Measurements from ENCODE around the gene CDCA8. TPM values are rescaled to one million over a fixed set of nuclear protein-coding genes. Genes with fewer than 3 reads are reported as not detected.
A peak's percentile ranks its signal among the peaks of the same experiment; 100 is the strongest.

Gene CDCA8
- 1.3 TPM for total RNA-seq
- polyA plus RNA-seq: 1 to 10 TPM; 2.5 to 3.7 (median 3.1) TPM

GRCh38 chr1:37692078-37692833 lies at the start of gene CDCA8:
Gene CDCA8 (plus strand): TSS chr1:37692516. CDS start chr1:37692691, 175 bp downstream.
- DNase-seq (peak; percentile 98 to 99 (median 99)), ATAC-seq (ENCODE audit: low read depth in 2 of 2) (peak; percentile 88 to 93)
- Mint-ChIP-seq H3K4me1 (peaks cover 17 to 46% (median 35%) of the 10 kb centered on the region in 4 donors), H3K4me3 (peak within 1 kb of the TSS; percentile 93 to 100 (median 94)), H3K27me3 (no peaks in the 10 kb centered on the region), H3K27ac (peak within 1 kb of the TSS; percentile 79 to 96 (median 95)), H3K9me3 (no peaks in the 10 kb centered on the region), H3K36me3 (peaks cover 8% of the 10 kb centered on the region)
- H3K4me1 ChIP-seq (ENCODE audit: control insufficient read depth, insufficient read depth, low read length, poor library complexity, severe bottlenecking): peaks cover 31% of the 10 kb centered on the region
- peak within 1 kb of the TSS; percentile 87 for H3K4me3 ChIP-seq (ENCODE audit: low read depth, low read length)
- no peaks in the 10 kb centered on the region for H3K9me3 ChIP-seq (ENCODE audit: control insufficient read depth in 2 of 2, low read length in 2 of 2)
- peak within 1 kb of the TSS; percentile 66 for H3K27ac ChIP-seq (ENCODE audit: insufficient read depth, low read length, poor library complexity, severe bottlenecking)
- no peaks in the 10 kb centered on the region for H3K27me3 ChIP-seq (ENCODE audit: control insufficient read depth, insufficient read depth, low read length)
- H3K36me3 ChIP-seq (ENCODE audit: control insufficient read depth, insufficient read depth, low read length): no peaks in the 10 kb centered on the region

- no peaks in the 10 kb centered on the region for H3K36me3 Mint-ChIP-seq
- no peaks in the 10 kb centered on the region for H3K4me1 ChIP-seq (ENCODE audit: control insufficient read depth, insufficient read depth, low read length, poor library complexity, severe bottlenecking)
- no peak overlapping the region for H3K4me3 Mint-ChIP-seq
- no peaks in the 10 kb centered on the region for H3K36me3 ChIP-seq (ENCODE audit: control insufficient read depth, insufficient read depth, low read length)
- H3K27me3 Mint-ChIP-seq: peaks cover 16% of the 10 kb centered on the region
- H3K4me3 ChIP-seq (ENCODE audit: low read depth, low read length): no peak overlapping the region
- H3K9me3 Mint-ChIP-seq: peaks cover 0 to 2% (median 0%) of the 10 kb centered on the region in 7 donors
- no peak for DNase-seq
- no peak overlapping the region for H3K27ac ChIP-seq (ENCODE audit: insufficient read depth, low read length, poor library complexity, severe bottlenecking)
- H3K4me1 Mint-ChIP-seq: no peaks in the 10 kb centered on the region
- H3K27ac Mint-ChIP-seq: no peak overlapping the region
- peaks cover 3 to 4% of the 10 kb centered on the region in 2 experiments for H3K9me3 ChIP-seq (ENCODE audit: control insufficient read depth in 2 of 2, low read length in 2 of 2)
- peaks cover 7% of the 10 kb centered on the region for H3K27me3 ChIP-seq (ENCODE audit: control insufficient read depth, insufficient read depth, low read length)
- ATAC-seq (ENCODE audit: low read depth in 2 of 2): no peak
These were observed 45.0 kb upstream of the CDCA8 start for GRCh38 chr1:37647281-37647680.

GRCh38 chr1:37650173-37650572 lies 42.1 kb upstream of the CDCA8 start:
- Histone ChIP-seq H3K27me3 (ENCODE audit: control insufficient read depth, insufficient read depth, low read length) (peaks cover 2% of the 10 kb centered on the region), H3K9me3 (ENCODE audit: control insufficient read depth in 2 of 2, low read length in 2 of 2) (no peaks in the 10 kb centered on the region), H3K36me3 (ENCODE audit: control insufficient read depth, insufficient read depth, low read length) (no peaks in the 10 kb centered on the region), H3K4me1 (ENCODE audit: control insufficient read depth, insufficient read depth, low read length, poor library complexity, severe bottlenecking) (no peaks in the 10 kb centered on the region), H3K27ac (ENCODE audit: insufficient read depth, low read length, poor library complexity, severe bottlenecking) (no peak overlapping the region), H3K4me3 (ENCODE audit: low read depth, low read length) (no peak overlapping the region)
- Mint-ChIP-seq H3K27me3 (peaks cover 8% of the 10 kb centered on the region), H3K9me3 (no peaks in the 10 kb centered on the region), H3K27ac (no peak overlapping the region), H3K4me1 (no peaks in the 10 kb centered on the region), H3K4me3 (no peak overlapping the region), H3K36me3 (no peaks in the 10 kb centered on the region)
- no peak for DNase-seq
- ATAC-seq (ENCODE audit: low read depth in 2 of 2): no peak

- DNase-seq: no peak
- ATAC-seq (ENCODE audit: low read depth in 2 of 2): no peak
- no peak overlapping the region for H3K4me3 Mint-ChIP-seq
- no peak overlapping the region for H3K27ac Mint-ChIP-seq
- H3K9me3 ChIP-seq (ENCODE audit: control insufficient read depth in 2 of 2, low read length in 2 of 2): no peaks in the 10 kb centered on the region
- no peaks in the 10 kb centered on the region for H3K9me3 Mint-ChIP-seq
- H3K4me1 Mint-ChIP-seq: no peaks in the 10 kb centered on the region
- H3K27me3 ChIP-seq (ENCODE audit: control insufficient read depth, insufficient read depth, low read length): peaks cover 2% of the 10 kb centered on the region
- peaks cover 13% of the 10 kb centered on the region for H3K27me3 Mint-ChIP-seq
- H3K4me3 ChIP-seq (ENCODE audit: low read depth, low read length): no peak overlapping the region
- no peak overlapping the region for H3K27ac ChIP-seq (ENCODE audit: insufficient read depth, low read length, poor library complexity, severe bottlenecking)
- H3K36me3 Mint-ChIP-seq: no peaks in the 10 kb centered on the region
- H3K4me1 ChIP-seq (ENCODE audit: control insufficient read depth, insufficient read depth, low read length, poor library complexity, severe bottlenecking): no peaks in the 10 kb centered on the region
- H3K36me3 ChIP-seq (ENCODE audit: control insufficient read depth, insufficient read depth, low read length): no peaks in the 10 kb centered on the region
These were observed 41.6 kb upstream of the CDCA8 start for GRCh38 chr1:37650721-37651120.

DNA sequence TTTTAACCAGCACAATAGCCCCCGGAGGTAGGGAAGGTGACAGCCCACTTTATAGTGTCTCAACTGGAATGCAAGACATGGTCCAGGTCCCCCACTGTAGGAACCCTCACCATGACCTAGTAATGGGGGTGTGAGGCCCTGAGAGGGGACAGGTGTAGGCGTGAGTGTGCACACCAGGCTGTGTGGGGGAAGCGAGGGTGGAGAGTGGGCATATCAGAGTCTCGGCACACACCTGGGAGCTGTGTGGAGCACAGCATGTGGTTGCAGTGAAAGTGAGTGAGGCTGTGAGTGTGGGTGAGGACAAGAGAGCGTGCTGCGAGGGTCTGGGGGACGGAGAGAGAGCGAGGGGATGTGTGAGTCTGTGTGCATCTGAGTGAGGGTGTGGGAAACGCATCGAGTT lies 40.5 kb upstream of the CDCA8 start:
- Mint-ChIP-seq H3K9me3 (no peaks in the 10 kb centered on the region), H3K27ac (no peak overlapping the region), H3K27me3 (peaks cover 13% of the 10 kb centered on the region), H3K36me3 (no peaks in the 10 kb centered on the region), H3K4me3 (no peak overlapping the region), H3K4me1 (no peaks in the 10 kb centered on the region)
- Histone ChIP-seq H3K36me3 (ENCODE audit: control insufficient read depth, insufficient read depth, low read length) (no peaks in the 10 kb centered on the region), H3K27me3 (ENCODE audit: control insufficient read depth, insufficient read depth, low read length) (peaks cover 2% of the 10 kb centered on the region), H3K27ac (ENCODE audit: insufficient read depth, low read length, poor library complexity, severe bottlenecking) (no peak overlapping the region), H3K4me1 (ENCODE audit: control insufficient read depth, insufficient read depth, low read length, poor library complexity, severe bottlenecking) (no peaks in the 10 kb centered on the region), H3K9me3 (ENCODE audit: control insufficient read depth in 2 of 2, low read length in 2 of 2) (no peaks in the 10 kb centered on the region), H3K4me3 (ENCODE audit: low read depth, low read length) (no peak overlapping the region)
- ATAC-seq (ENCODE audit: low read depth in 2 of 2) (no peak), DNase-seq (no peak)

- H3K9me3 ChIP-seq (ENCODE audit: control insufficient read depth in 2 of 2, low read length in 2 of 2): no peaks in the 10 kb centered on the region
- H3K27me3 Mint-ChIP-seq: peaks cover 9% of the 10 kb centered on the region
- ATAC-seq (ENCODE audit: low read depth in 2 of 2) (no peak), DNase-seq (no peak)
- H3K27me3 ChIP-seq (ENCODE audit: control insufficient read depth, insufficient read depth, low read length): no peaks in the 10 kb centered on the region
- H3K27ac Mint-ChIP-seq: no peak overlapping the region
- H3K4me1 ChIP-seq (ENCODE audit: control insufficient read depth, insufficient read depth, low read length, poor library complexity, severe bottlenecking): no peaks in the 10 kb centered on the region
- no peaks in the 10 kb centered on the region for H3K36me3 Mint-ChIP-seq
- H3K36me3 ChIP-seq (ENCODE audit: control insufficient read depth, insufficient read depth, low read length): no peaks in the 10 kb centered on the region
- H3K9me3 Mint-ChIP-seq: no peaks in the 10 kb centered on the region
- H3K27ac ChIP-seq (ENCODE audit: insufficient read depth, low read length, poor library complexity, severe bottlenecking): no peak overlapping the region
- no peak overlapping the region for H3K4me3 Mint-ChIP-seq
- H3K4me3 ChIP-seq (ENCODE audit: low read depth, low read length): no peak overlapping the region
- H3K4me1 Mint-ChIP-seq: no peaks in the 10 kb centered on the region
These were observed 39.3 kb upstream of the CDCA8 start for GRCh38 chr1:37652976-37653375.

DNA sequence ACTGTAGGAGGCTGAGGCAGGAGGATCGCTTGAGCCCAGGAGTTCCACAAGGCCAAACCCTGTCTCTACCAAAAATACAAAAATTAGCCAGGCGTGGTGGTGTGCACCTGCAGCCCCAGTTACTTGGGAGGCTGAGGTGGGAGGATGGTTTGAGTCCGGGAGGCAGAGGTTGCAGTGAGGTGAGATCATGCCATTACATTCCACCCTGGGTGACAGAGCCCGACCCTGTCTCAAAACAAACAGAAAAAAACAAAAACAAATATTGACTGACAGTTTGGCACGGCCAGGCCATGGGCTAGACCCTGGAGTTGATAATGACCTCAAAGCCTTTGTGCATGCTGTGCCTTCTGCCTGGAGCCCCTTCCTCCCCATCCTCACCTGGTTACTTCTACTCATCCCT lies 38.4 kb upstream of the CDCA8 start:
- Mint-ChIP-seq H3K36me3 (no peaks in the 10 kb centered on the region), H3K4me1 (no peaks in the 10 kb centered on the region), H3K4me3 (no peak overlapping the region), H3K9me3 (no peaks in the 10 kb centered on the region), H3K27ac (peak overlapping the region in 1 of 3 donors; percentile 67), H3K27me3 (peaks cover 9% of the 10 kb centered on the region)
- Histone ChIP-seq H3K9me3 (ENCODE audit: control insufficient read depth in 2 of 2, low read length in 2 of 2) (no peaks in the 10 kb centered on the region), H3K27ac (ENCODE audit: insufficient read depth, low read length, poor library complexity, severe bottlenecking) (no peak overlapping the region), H3K36me3 (ENCODE audit: control insufficient read depth, insufficient read depth, low read length) (no peaks in the 10 kb centered on the region), H3K4me1 (ENCODE audit: control insufficient read depth, insufficient read depth, low read length, poor library complexity, severe bottlenecking) (no peaks in the 10 kb centered on the region), H3K27me3 (ENCODE audit: control insufficient read depth, insufficient read depth, low read length) (no peaks in the 10 kb centered on the region), H3K4me3 (ENCODE audit: low read depth, low read length) (no peak overlapping the region)
- DNase-seq (no peak), ATAC-seq (ENCODE audit: low read depth in 2 of 2) (no peak)

DNA sequence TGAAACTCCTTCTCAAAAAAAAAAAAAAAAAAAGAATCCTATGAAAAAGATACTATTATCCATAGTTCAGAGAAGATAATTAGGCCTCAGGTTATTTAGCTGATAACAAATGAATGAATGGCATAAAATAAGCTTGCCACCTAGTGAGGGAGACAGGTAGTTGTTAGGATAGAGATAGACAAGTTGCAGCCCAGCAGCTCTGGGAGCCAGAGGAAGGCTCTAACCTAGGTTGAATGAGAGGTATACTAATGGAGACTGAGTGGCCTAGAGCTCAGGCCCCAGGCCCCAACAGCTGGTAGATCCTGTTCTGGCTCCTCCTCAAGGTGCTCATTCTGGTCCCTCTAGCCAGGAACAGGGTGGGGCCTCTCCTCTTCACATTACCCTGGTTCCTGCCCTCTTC lies 37.0 kb upstream of the CDCA8 start:
- Mint-ChIP-seq H3K27ac (no peak overlapping the region), H3K36me3 (no peaks in the 10 kb centered on the region), H3K4me1 (peaks cover 0 to under 1% (median 0%) of the 10 kb centered on the region in 4 donors), H3K27me3 (peaks cover 7% of the 10 kb centered on the region), H3K9me3 (no peaks in the 10 kb centered on the region), H3K4me3 (no peak overlapping the region)
- H3K4me1 ChIP-seq (ENCODE audit: control insufficient read depth, insufficient read depth, low read length, poor library complexity, severe bottlenecking): no peaks in the 10 kb centered on the region
- ATAC-seq (ENCODE audit: low read depth in 2 of 2): no peak
- H3K36me3 ChIP-seq (ENCODE audit: control insufficient read depth, insufficient read depth, low read length): no peaks in the 10 kb centered on the region
- H3K9me3 ChIP-seq (ENCODE audit: control insufficient read depth in 2 of 2, low read length in 2 of 2): no peaks in the 10 kb centered on the region
- H3K4me3 ChIP-seq (ENCODE audit: low read depth, low read length): no peak overlapping the region
- H3K27ac ChIP-seq (ENCODE audit: insufficient read depth, low read length, poor library complexity, severe bottlenecking): no peak overlapping the region
- DNase-seq: no peak
- H3K27me3 ChIP-seq (ENCODE audit: control insufficient read depth, insufficient read depth, low read length): no peaks in the 10 kb centered on the region
